Activated CD8-positive, alpha-beta T cell treated with anti-CD3 and anti-CD28 coated beads for 36 hours (primary cell): ENCODE measurements around the gene CHD9. TPM values are rescaled to one million over a fixed set of nuclear protein-coding genes. Genes with fewer than 3 reads are reported as not detected.

Experiments
- ATAC-seq: fragments of 200-7000 bp; cut with Tn5 transposase; one replicate; pipeline ENCODE4 v1.10.0; 2021; ENCODE audit warnings: mild to moderate bottlenecking, moderate library complexity
- CTCF ChIA-PET: fragments of 350-600 bp; sonication (Branson Sonifier 250); formaldehyde crosslinking; loops from one replicate; lab custom pipeline; 2021; ENCODE audit warnings: antibody characterized with exemption; lab: Charles Lee
- POLR2A ChIA-PET: fragments of 350-600 bp; sonication (Branson Sonifier 250); formaldehyde crosslinking; loops from one replicate; lab custom pipeline; 2021; ENCODE audit warnings: antibody characterized with exemption; lab: Charles Lee
- DNase-seq: peaks from one replicate; pipeline ENCODE4 v3.0.0-alpha.2; 2020
- H3K27ac Mint-ChIP-seq: one replicate; pipeline ENCODE4 v1.8.0; 2021; ENCODE audit warnings: mild to moderate bottlenecking, mixed read lengths
- H3K27me3 Mint-ChIP-seq: one replicate; pipeline ENCODE4 v1.8.0; 2021; ENCODE audit warnings: mixed read lengths
- H3K36me3 Mint-ChIP-seq: one replicate; pipeline ENCODE4 v1.8.0; 2021; ENCODE audit warnings: low read depth, mixed read lengths
- H3K4me1 Mint-ChIP-seq: one replicate; pipeline ENCODE4 v1.8.0; 2021; ENCODE audit warnings: low read depth, mixed read lengths
- H3K4me3 Mint-ChIP-seq: one replicate; pipeline ENCODE4 v1.8.0; 2021; ENCODE audit warnings: mild to moderate bottlenecking, moderate library complexity, mixed read lengths
- H3K9me3 Mint-ChIP-seq: one replicate; pipeline ENCODE4 v1.8.0; 2021; ENCODE audit warnings: mixed read lengths
- intact Hi-C: fragments of 100-400 bp; cut with micrococcal nuclease; formaldehyde crosslinking; loops from one replicate; pipeline ENCODE4 v1.10.0; 2022
- total RNA-seq, 2 experiments: library from RNA; stranded (reverse); gene quantifications; one replicate each; pipeline ENCODE4 v1.2.3, GENCODE V29; 2021
- TF ChIP-seq, protein P1 (sequence below): fragments of 200-600 bp; IDR thresholded peaks from one replicate; pipeline ENCODE4 v1.8.0; 2022; ENCODE audit warnings: antibody characterized with exemption, mild to moderate bottlenecking

The CHD9 gene
- total RNA-seq, 2 experiments from 2014 or later = 13.8 to 16.3 TPM

DNA sequence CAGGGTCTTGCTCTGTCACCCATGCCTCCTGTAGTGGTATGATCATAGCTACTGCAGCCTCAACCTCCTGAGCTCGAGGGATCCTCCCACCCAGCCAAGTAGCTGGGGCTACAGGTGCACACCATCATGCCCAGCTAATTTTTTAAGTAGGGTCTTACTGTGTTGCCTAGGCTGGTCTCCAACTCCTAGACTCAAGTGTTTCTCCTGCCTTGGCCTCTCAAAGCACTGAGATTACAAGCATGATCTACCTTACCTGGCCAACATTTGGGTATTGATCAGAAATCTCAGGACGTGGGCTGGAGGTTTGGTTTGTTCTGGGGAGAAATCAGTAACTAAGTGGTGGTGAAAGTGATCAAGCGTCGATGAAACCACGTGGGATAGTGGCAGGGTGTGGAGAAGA is 4.1 kb downstream of the CHD9 start:
- Mint-ChIP-seq H3K4me1 (peaks cover 28% of the 10 kb centered on the region), H3K27me3 (no peaks in the 10 kb centered on the region), H3K36me3 (peaks cover 2% of the 10 kb centered on the region), H3K9me3 (no peaks in the 10 kb centered on the region), H3K4me3 (no peak overlapping the region), H3K27ac (no peak overlapping the region)
- ATAC-seq (no peak), DNase-seq (no peak)
- intact Hi-C loops = loop anchor here (5.0 to 10.0 kb wide), 3 partner anchors 73 to 446 kb away; partner anchors contain the start of gene AKTIP
- ChIA-PET POLR2A (interaction anchor here (0.8 kb wide), 1 partner anchor 440 kb away, joined by 3 read pairs; no protein-coding TSS in a partner anchor), CTCF (no interaction called here)
- TF ChIP-seq, protein P1, sequence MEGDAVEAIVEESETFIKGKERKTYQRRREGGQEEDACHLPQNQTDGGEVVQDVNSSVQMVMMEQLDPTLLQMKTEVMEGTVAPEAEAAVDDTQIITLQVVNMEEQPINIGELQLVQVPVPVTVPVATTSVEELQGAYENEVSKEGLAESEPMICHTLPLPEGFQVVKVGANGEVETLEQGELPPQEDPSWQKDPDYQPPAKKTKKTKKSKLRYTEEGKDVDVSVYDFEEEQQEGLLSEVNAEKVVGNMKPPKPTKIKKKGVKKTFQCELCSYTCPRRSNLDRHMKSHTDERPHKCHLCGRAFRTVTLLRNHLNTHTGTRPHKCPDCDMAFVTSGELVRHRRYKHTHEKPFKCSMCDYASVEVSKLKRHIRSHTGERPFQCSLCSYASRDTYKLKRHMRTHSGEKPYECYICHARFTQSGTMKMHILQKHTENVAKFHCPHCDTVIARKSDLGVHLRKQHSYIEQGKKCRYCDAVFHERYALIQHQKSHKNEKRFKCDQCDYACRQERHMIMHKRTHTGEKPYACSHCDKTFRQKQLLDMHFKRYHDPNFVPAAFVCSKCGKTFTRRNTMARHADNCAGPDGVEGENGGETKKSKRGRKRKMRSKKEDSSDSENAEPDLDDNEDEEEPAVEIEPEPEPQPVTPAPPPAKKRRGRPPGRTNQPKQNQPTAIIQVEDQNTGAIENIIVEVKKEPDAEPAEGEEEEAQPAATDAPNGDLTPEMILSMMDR = no peak

DNA sequence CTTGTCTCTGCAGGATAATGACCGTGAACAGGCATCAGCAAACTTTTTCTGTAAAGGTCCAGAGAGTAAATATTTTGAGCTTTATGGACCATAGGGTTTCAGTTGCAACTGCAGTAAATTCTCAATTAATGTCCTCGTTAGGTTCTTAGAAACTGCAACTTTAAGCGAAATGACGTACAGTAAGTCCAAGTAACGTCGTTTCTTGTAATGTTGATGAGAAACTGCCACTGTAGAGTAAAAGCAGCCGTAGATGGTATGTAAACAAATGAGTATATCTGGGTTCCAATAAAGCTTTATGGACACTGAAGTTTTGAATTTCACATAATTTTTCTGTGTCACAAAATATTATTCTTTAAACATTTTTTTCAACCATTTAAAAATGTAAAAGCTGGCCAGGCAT is 4.9 kb downstream of the CHD9 start:
- Mint-ChIP-seq H3K4me1 (peaks cover 31% of the 10 kb centered on the region), H3K27me3 (no peaks in the 10 kb centered on the region), H3K27ac (no peak overlapping the region), H3K9me3 (no peaks in the 10 kb centered on the region), H3K4me3 (no peak overlapping the region), H3K36me3 (peaks cover 2% of the 10 kb centered on the region)
- POLR2A ChIA-PET = no interaction called here
- CTCF ChIA-PET = interaction anchor here (0.8 kb wide), 1 partner anchor 100 kb away, joined by 3 read pairs; no protein-coding TSS in a partner anchor
- DNase-seq = no peak
- intact Hi-C loops = loop anchor here (5.0 to 10.0 kb wide), 3 partner anchors 73 to 445 kb away; partner anchors contain the start of gene AKTIP
- TF ChIP-seq, protein P1 = no peak
- ATAC-seq = no peak

GRCh38 chr16:53061256-53061655 is 6.5 kb downstream of the CHD9 start:
- CTCF ChIA-PET = interaction anchor here (0.9 to 1.8 kb wide), 4 partner anchors 10 to 98 kb away, joined by 3 to 5 read pairs (median 4); no protein-coding TSS in a partner anchor
- Mint-ChIP-seq H3K27me3 (no peaks in the 10 kb centered on the region), H3K36me3 (peaks cover 2% of the 10 kb centered on the region), H3K4me1 (peaks cover 38% of the 10 kb centered on the region), H3K4me3 (no peak overlapping the region), H3K27ac (no peak overlapping the region), H3K9me3 (no peaks in the 10 kb centered on the region)
- POLR2A ChIA-PET = no interaction called here
- ATAC-seq (no peak), DNase-seq (no peak)
- intact Hi-C loops = no loop called here
- TF ChIP-seq, protein P1 = no peak

DNA sequence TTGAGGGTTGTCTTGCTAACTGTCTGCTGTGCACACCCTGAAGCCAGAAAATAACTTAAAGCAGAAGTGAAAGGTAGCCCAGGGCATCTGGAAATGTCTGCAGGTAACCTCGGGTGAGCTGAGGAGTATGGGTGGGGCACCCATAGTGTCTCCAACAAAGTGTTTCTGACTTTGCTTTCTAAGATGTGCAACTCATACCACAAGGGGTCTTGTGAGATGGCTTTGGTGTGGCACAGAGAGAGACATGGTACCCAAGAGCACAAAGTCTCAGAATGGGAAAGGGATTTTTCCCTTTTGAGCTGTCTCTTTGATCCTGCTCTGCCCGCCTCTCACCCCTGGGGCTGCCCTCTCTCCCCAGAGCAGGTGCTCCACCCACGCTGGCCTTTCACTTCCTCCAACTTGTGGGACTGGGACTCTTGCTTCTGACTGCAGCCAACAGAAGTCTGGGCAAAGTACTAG is 6.9 kb downstream of the CHD9 start:
- CTCF ChIA-PET = interaction anchor here (0.9 to 1.8 kb wide), 4 partner anchors 10 to 98 kb away, joined by 3 to 5 read pairs (median 4); no protein-coding TSS in a partner anchor
- DNase-seq = peak; percentile 78

More for the DNA sequence above, 6.9 kb downstream of the CHD9 start:
- POLR2A ChIA-PET = no interaction called here
- ATAC-seq = peak; percentile 91
- no peaks in the 10 kb centered on the region for H3K27me3 Mint-ChIP-seq
- H3K4me1 Mint-ChIP-seq = peaks cover 42% of the 10 kb centered on the region
- peak overlapping the region; percentile 42 for H3K27ac Mint-ChIP-seq
- peaks cover 2% of the 10 kb centered on the region for H3K36me3 Mint-ChIP-seq
- H3K4me3 Mint-ChIP-seq = no peak overlapping the region
- H3K9me3 Mint-ChIP-seq = no peaks in the 10 kb centered on the region
- intact Hi-C loops = no loop called here
- TF ChIP-seq, protein P1 = no peak
